IMR-90 (cell line): Measurements from ENCODE around the gene C11orf97. TPM values are rescaled to one million over a fixed set of nuclear protein-coding genes. Genes with fewer than 3 reads are reported as not detected.

Experiments
- ATAC-seq: fragments of 200-7000 bp; cut with Tn5 transposase; 2 replicates; pipeline ENCODE4 v1.9.1; 2020; ENCODE audit warnings: low read depth, mild to moderate bottlenecking, moderate library complexity
- BruUV-seq: library from RNA; stranded (reverse); fragments of 400-500 nt; replicated peaks from 2 replicates; lab custom pipeline; 2021; lab: Mats Ljungman, UMichigan
- CTCF ChIA-PET: fragments of 300-600 bp; formaldehyde crosslinking; extraction: SDS; loops from one replicate; lab custom pipeline; 2021; ENCODE audit warnings: antibody characterized with exemption; lab: Yijun Ruan, JAX
- POLR2A ChIA-PET: fragments of 300-600 bp; sonication (Branson Sonifier 250); formaldehyde crosslinking; loops from one replicate; lab custom pipeline; 2022; ENCODE audit warnings: antibody characterized with exemption; ENCODE audit not compliant: unreplicated experiment; lab: Charles Lee
- DNase-seq: peaks from one replicate; pipeline ENCODE4 v3.0.0; 2013
- H2AFZ ChIP-seq: replicated peaks from 2 replicates; pipeline ENCODE3; 2013; ENCODE audit warnings: low read length, mild to moderate bottlenecking; ENCODE audit not compliant: poor library complexity
- H2AK5ac ChIP-seq: 2 replicates; pipeline ENCODE4 v1.6.1; 2013; ENCODE audit warnings: low read depth, low read length, inconsistent platforms
- H2AK9ac ChIP-seq: replicated peaks from 2 replicates; pipeline ENCODE3; 2013; ENCODE audit warnings: mild to moderate bottlenecking, low read depth, low read length, moderate library complexity; ENCODE audit not compliant: poor library complexity
- H2BK120ac ChIP-seq: 2 replicates; pipeline ENCODE4 v1.6.1; 2013; ENCODE audit warnings: low read depth, low read length, inconsistent platforms
- H2BK15ac ChIP-seq: 3 replicates; pipeline ENCODE4 v1.6.1; 2013; ENCODE audit warnings: low read depth, low read length, inconsistent platforms
- H2BK20ac ChIP-seq: 2 replicates; pipeline ENCODE4 v1.6.1; 2013; ENCODE audit warnings: low read depth, mild to moderate bottlenecking, inconsistent platforms, low read length, moderate library complexity
- H2BK5ac ChIP-seq: 2 replicates; pipeline ENCODE4 v1.6.1; 2013; ENCODE audit warnings: mild to moderate bottlenecking, low read depth, low read length, inconsistent platforms; ENCODE audit not compliant: poor library complexity, severe bottlenecking
- H3K14ac ChIP-seq: replicated peaks from 2 replicates; pipeline ENCODE4 v1.6.1; 2013; ENCODE audit warnings: low read depth, low read length, inconsistent platforms
- H3K18ac ChIP-seq: 2 replicates; pipeline ENCODE4 v1.6.1; 2013; ENCODE audit warnings: low read depth, low read length, control low read depth
- H3K23ac ChIP-seq: 2 replicates; pipeline ENCODE4 v1.6.1; 2013; ENCODE audit warnings: low read depth, low read length, inconsistent platforms
- H3K27ac ChIP-seq: 2 replicates; pipeline ENCODE4 v1.5.1; 2013; ENCODE audit warnings: mild to moderate bottlenecking, control low read depth, low read length; ENCODE audit not compliant: insufficient read depth
- H3K27me3 ChIP-seq: 2 replicates; pipeline ENCODE4 v1.6.1; 2013; ENCODE audit warnings: low read length; ENCODE audit not compliant: control insufficient read depth, insufficient read depth
- H3K36me3 ChIP-seq: 2 replicates; pipeline ENCODE4 v1.6.1; 2013; ENCODE audit warnings: low read length, mixed read lengths; ENCODE audit not compliant: control insufficient read depth, insufficient read depth
- H3K4ac ChIP-seq: 2 replicates; pipeline ENCODE4 v1.6.1; 2013; ENCODE audit warnings: low read depth, low read length, inconsistent platforms
- H3K4me1 ChIP-seq: 2 replicates; pipeline ENCODE4 v1.6.1; 2013; ENCODE audit warnings: low read length, mixed read lengths; ENCODE audit not compliant: control insufficient read depth, insufficient read depth
- H3K4me2 ChIP-seq: 2 replicates; pipeline ENCODE4 v1.6.1; 2013; ENCODE audit warnings: low read depth, mild to moderate bottlenecking, control low read depth, low read length, moderate library complexity
- H3K4me3 ChIP-seq: 2 replicates; pipeline ENCODE4 v1.5.1; 2013; ENCODE audit warnings: low read depth, mild to moderate bottlenecking, control low read depth, low read length, moderate library complexity; ENCODE audit not compliant: insufficient read depth
- H3K56ac ChIP-seq: 2 replicates; pipeline ENCODE4 v1.6.1; 2013; ENCODE audit warnings: low read length, inconsistent platforms; ENCODE audit not compliant: insufficient read depth; ENCODE audit errors: extremely low read depth
- H3K79me1 ChIP-seq, 2 experiments: 2 replicates each; pipeline ENCODE4 v1.6.1; 2013; ENCODE audit warnings: low read length in 2 of 2, inconsistent platforms in 1 of 2, low read depth in 1 of 2
- H3K9ac ChIP-seq: 2 replicates; pipeline ENCODE4 v1.6.1; 2013; ENCODE audit warnings: low read depth, low read length, control low read depth
- H3K9me1 ChIP-seq: 2 replicates; pipeline ENCODE4 v1.6.1; 2013; ENCODE audit warnings: low read length, inconsistent platforms; ENCODE audit not compliant: insufficient read depth
- H3K9me3 ChIP-seq: 2 replicates; pipeline ENCODE4 v1.6.1; 2013; ENCODE audit warnings: low read length; ENCODE audit not compliant: control insufficient read depth, insufficient read depth
- H4K20me1 ChIP-seq: 2 replicates; pipeline ENCODE4 v1.6.1; 2013; ENCODE audit warnings: low read length, inconsistent platforms; ENCODE audit not compliant: insufficient read depth
- H4K5ac ChIP-seq: 2 replicates; pipeline ENCODE4 v1.6.1; 2013; ENCODE audit warnings: mild to moderate bottlenecking, low read depth, low read length, control low read depth
- H4K8ac ChIP-seq, 2 experiments: 2 replicates each; pipeline ENCODE4 v1.6.1; 2013; ENCODE audit warnings: low read depth in 2 of 2, low read length in 2 of 2, control low read depth in 1 of 2, inconsistent platforms in 1 of 2
- H4K91ac ChIP-seq: 2 replicates; pipeline ENCODE4 v1.6.1; 2013; ENCODE audit warnings: low read depth, low read length, inconsistent platforms; ENCODE audit not compliant: insufficient read depth
- BHLHE40 ChIP-seq: fragments of 150-350 bp; IDR thresholded peaks from 2 replicates; pipeline ENCODE4 v1.6.1; 2016; ENCODE audit warnings: mild to moderate bottlenecking, low read depth, low read length
- CEBPB ChIP-seq: IDR thresholded peaks from 2 replicates; pipeline ENCODE4 v1.6.1; 2012; ENCODE audit warnings: low read depth, low read length, improper control_type of control experiment
- CHD1 ChIP-seq: IDR thresholded peaks from 2 replicates; pipeline ENCODE4 v1.6.1; 2012; ENCODE audit warnings: low read depth, low read length, improper control_type of control experiment
- CTCF ChIP-seq: conservative IDR thresholded peaks from 2 replicates; pipeline ENCODE4 v1.5.1; 2012; ENCODE audit warnings: mild to moderate bottlenecking, low read depth, low read length, improper control_type of control experiment
- FOS ChIP-seq: fragments of 150-350 bp; IDR thresholded peaks from 2 replicates; pipeline ENCODE4 v1.6.1; 2016; ENCODE audit warnings: low read depth, low read length
- MAFK ChIP-seq: IDR thresholded peaks from 2 replicates; pipeline ENCODE4 v1.6.1; 2012; ENCODE audit warnings: low read depth, low read length, improper control_type of control experiment
- MAZ ChIP-seq: IDR thresholded peaks from 2 replicates; pipeline ENCODE4 v1.6.1; 2012; ENCODE audit warnings: low read depth, mild to moderate bottlenecking, low read length, improper control_type of control experiment, moderate library complexity, borderline replicate concordance
- MXI1 ChIP-seq: IDR thresholded peaks from 2 replicates; pipeline ENCODE4 v1.6.1; 2012; ENCODE audit warnings: low read depth, mild to moderate bottlenecking, low read length, moderate library complexity, borderline replicate concordance
- NFE2L2 ChIP-seq: fragments of 150-350 bp; IDR thresholded peaks from 2 replicates; pipeline ENCODE4 v1.6.1; 2016; ENCODE audit warnings: low read depth, mild to moderate bottlenecking, low read length
- POLR2A ChIP-seq: IDR thresholded peaks from 2 replicates; pipeline ENCODE4 v1.6.1; 2012; ENCODE audit warnings: mild to moderate bottlenecking, low read depth, low read length
- RAD21 ChIP-seq: IDR thresholded peaks from 2 replicates; pipeline ENCODE4 v1.6.1; 2012; ENCODE audit warnings: low read length, improper control_type of control experiment
- RCOR1 ChIP-seq: IDR thresholded peaks from 2 replicates; pipeline ENCODE4 v1.6.1; 2012; ENCODE audit warnings: mild to moderate bottlenecking, low read length, improper control_type of control experiment; ENCODE audit not compliant: insufficient replicate concordance
- RFX5 ChIP-seq: IDR thresholded peaks from 2 replicates; pipeline ENCODE4 v1.8.0; 2012; ENCODE audit warnings: low read depth, mild to moderate bottlenecking, low read length, moderate library complexity
- SMC3 ChIP-seq: fragments of 150-350 bp; IDR thresholded peaks from 2 replicates; pipeline ENCODE4 v1.6.1; 2016; ENCODE audit warnings: low read depth, mild to moderate bottlenecking, antibody characterized with exemption, low read length, moderate library complexity
- WGBS, 2 experiments: methylation state at CpG; one replicate each; pipeline versions ENCODE4 v1.1.5 to v1.1.7; 2013; ENCODE audit warnings: missing lambda C conversion rate in 2 of 2; ENCODE audit not compliant: insufficient read length in 1 of 2; ENCODE audit errors: extremely low coverage in 2 of 2; 5-methylcytosine and 5-hydroxymethylcytosine counted together
- dilution Hi-C: fragments of 300-500 bp; cut with HindIII; formaldehyde crosslinking; loops from one replicate; pipeline ENCODE4 v1.14.3; 2018; ENCODE audit warnings: low sequenced_read_pairs; ENCODE audit not compliant: unreplicated experiment
- in situ Hi-C: fragments of 300-500 bp; cut with MboI; formaldehyde crosslinking; loops from 3 replicates; pipeline ENCODE4 v1.14.3; 2019; ENCODE audit warnings: low sequenced_read_pairs, inconsistent platforms, mixed read lengths
- intact Hi-C: fragments of 100-400 bp; cut with micrococcal nuclease; formaldehyde crosslinking; loops from 2 replicates; pipeline ENCODE4 v1.10.0; 2022
- polyA plus RNA-seq, 3 experiments: library from polyadenylated mRNA; depleted of rRNA; stranded (reverse); fragments of >200 nt; gene quantifications; 2 replicates each; pipeline ENCODE4 v1.2.3, GENCODE V29; 2012; ENCODE audit warnings: low replicate concordance in 1 of 3
- total RNA-seq: library from RNA; depleted of rRNA; stranded (reverse); fragments of >200 nt; gene quantifications from 2 replicates; pipeline ENCODE4 v1.2.3, GENCODE V29; 2012
- TF ChIP-seq, protein P1 (sequence below): fragments of 150-350 bp; IDR thresholded peaks from 2 replicates; pipeline ENCODE4 v1.6.1; 2017; ENCODE audit warnings: mild to moderate bottlenecking, antibody characterized with exemption, low read length, low read depth
- TF ChIP-seq, protein P2 (sequence below): fragments of 150-350 bp; IDR thresholded peaks from 2 replicates; pipeline ENCODE4 v1.6.1; 2016; ENCODE audit warnings: low read depth, mild to moderate bottlenecking, low read length, moderate library complexity, borderline replicate concordance

C11orf97 gene
- total and polyA plus RNA-seq, 2 of the 4 experiments (the other 2 are of a cell fraction): not detected

GRCh38 chr11:94532211-94532610, 19.9 kb downstream of the C11orf97 start:
- TF ChIP-seq MAFK (no peak), SMC3 (no peak), POLR2A (no peak), FOS (no peak), CTCF (no peak), CEBPB (no peak), NFE2L2 (no peak), MXI1 (no peak), CHD1 (no peak), MAZ (no peak), RAD21 (no peak), RCOR1 (no peak), BHLHE40 (no peak), RFX5 (no peak)
- TF ChIP-seq, protein P1, sequence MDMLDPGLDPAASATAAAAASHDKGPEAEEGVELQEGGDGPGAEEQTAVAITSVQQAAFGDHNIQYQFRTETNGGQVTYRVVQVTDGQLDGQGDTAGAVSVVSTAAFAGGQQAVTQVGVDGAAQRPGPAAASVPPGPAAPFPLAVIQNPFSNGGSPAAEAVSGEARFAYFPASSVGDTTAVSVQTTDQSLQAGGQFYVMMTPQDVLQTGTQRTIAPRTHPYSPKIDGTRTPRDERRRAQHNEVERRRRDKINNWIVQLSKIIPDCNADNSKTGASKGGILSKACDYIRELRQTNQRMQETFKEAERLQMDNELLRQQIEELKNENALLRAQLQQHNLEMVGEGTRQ: no peak
- TF ChIP-seq, protein P2, sequence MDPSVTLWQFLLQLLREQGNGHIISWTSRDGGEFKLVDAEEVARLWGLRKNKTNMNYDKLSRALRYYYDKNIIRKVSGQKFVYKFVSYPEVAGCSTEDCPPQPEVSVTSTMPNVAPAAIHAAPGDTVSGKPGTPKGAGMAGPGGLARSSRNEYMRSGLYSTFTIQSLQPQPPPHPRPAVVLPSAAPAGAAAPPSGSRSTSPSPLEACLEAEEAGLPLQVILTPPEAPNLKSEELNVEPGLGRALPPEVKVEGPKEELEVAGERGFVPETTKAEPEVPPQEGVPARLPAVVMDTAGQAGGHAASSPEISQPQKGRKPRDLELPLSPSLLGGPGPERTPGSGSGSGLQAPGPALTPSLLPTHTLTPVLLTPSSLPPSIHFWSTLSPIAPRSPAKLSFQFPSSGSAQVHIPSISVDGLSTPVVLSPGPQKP: no peak
- Histone ChIP-seq H3K9ac (no peak overlapping the region), H3K36me3 (no peaks in the 10 kb centered on the region), H2BK5ac (no peak overlapping the region), H4K5ac (no peak overlapping the region), H4K8ac (no peak overlapping the region), H3K23ac (no peak overlapping the region), H4K20me1 (no peaks in the 10 kb centered on the region), H3K27ac (no peak overlapping the region), H4K91ac (no peak overlapping the region), H3K9me3 (no peaks in the 10 kb centered on the region), H2BK15ac (no peak overlapping the region), H3K4me3 (no peak overlapping the region), H2BK20ac (no peak overlapping the region), H2AK5ac (no peak overlapping the region), H3K9me1 (no peaks in the 10 kb centered on the region), H2AK9ac (no peak overlapping the region), H3K4me2 (no peak overlapping the region), H3K56ac (no peak overlapping the region), H3K18ac (no peak overlapping the region), H3K4ac (no peak overlapping the region), H3K27me3 (peaks cover 1% of the 10 kb centered on the region; the same call in 1 of the 2 replicates), H3K14ac (no peak overlapping the region), H2BK120ac (no peak overlapping the region), H3K79me1 (no peaks in the 10 kb centered on the region), H2AFZ (no peak overlapping the region), H3K4me1 (peaks cover 3% of the 10 kb centered on the region)
- CTCF ChIA-PET: no interaction called here
- WGBS, 2 experiments: 92% methylated on average over 2 of the region's 3 CpGs; no CpG with 5 or more reads in 1 of the 2 experiments
- intact Hi-C loops (no loop called here), in situ Hi-C loops (no loop called here), dilution Hi-C loops (no loop called here)
- DNase-seq (no peak), ATAC-seq (no peak)
- no TSS peak for BruUV-seq
- POLR2A ChIA-PET: no interaction called here
